SJCRH30 (cell line): Measurements from ENCODE around the gene SPDYE2. TPM values are rescaled to one million over a fixed set of nuclear protein-coding genes. Genes with fewer than 3 reads are reported as not detected.
"Not testable (repeated sequence)": the region's sequence is repeated elsewhere in the genome, so short reads cannot be mapped to it uniquely, and the experiment has no call there.

Experiments used
- DNase-seq, 2 experiments: peaks; one replicate each; pipeline ENCODE4 v3.0.0-alpha.2; 2015 to 2020
- H3K27ac ChIP-seq: fragments of 250-450 bp; sonication (Bioruptor Pico); 2 replicates; pipeline ENCODE4 v1.5.1; 2020; ENCODE audit warnings: mild to moderate bottlenecking, moderate library complexity
- H3K27me3 ChIP-seq: fragments of 250-450 bp; sonication (Bioruptor Pico); 2 replicates; pipeline ENCODE4 v1.5.1; 2020; ENCODE audit warnings: mild to moderate bottlenecking, moderate library complexity
- H3K36me3 ChIP-seq: fragments of 250-450 bp; sonication (Bioruptor Pico); 2 replicates; pipeline ENCODE4 v1.5.1; 2020; ENCODE audit warnings: mild to moderate bottlenecking, moderate library complexity
- H3K4me1 ChIP-seq: fragments of 250-450 bp; sonication (Bioruptor Pico); 2 replicates; pipeline ENCODE4 v1.5.1; 2020; ENCODE audit warnings: mild to moderate bottlenecking, moderate library complexity
- H3K4me3 ChIP-seq: fragments of 250-450 bp; sonication (Bioruptor Pico); 2 replicates; pipeline ENCODE4 v1.5.1; 2020; ENCODE audit warnings: mild to moderate bottlenecking, moderate library complexity
- H3K9me3 ChIP-seq: fragments of 250-450 bp; sonication (Bioruptor Pico); replicated peaks from 2 replicates; pipeline ENCODE4 v1.5.1; 2020; ENCODE audit warnings: mild to moderate bottlenecking, moderate library complexity
- total RNA-seq: library from RNA; depleted of rRNA; stranded (reverse); fragments of >200 nt; shearing (Covaris generic); gene quantifications from 2 replicates; pipeline ENCODE4 v1.2.3, GENCODE V29; 2014; rRNA removed

SPDYE2 gene, protein sequence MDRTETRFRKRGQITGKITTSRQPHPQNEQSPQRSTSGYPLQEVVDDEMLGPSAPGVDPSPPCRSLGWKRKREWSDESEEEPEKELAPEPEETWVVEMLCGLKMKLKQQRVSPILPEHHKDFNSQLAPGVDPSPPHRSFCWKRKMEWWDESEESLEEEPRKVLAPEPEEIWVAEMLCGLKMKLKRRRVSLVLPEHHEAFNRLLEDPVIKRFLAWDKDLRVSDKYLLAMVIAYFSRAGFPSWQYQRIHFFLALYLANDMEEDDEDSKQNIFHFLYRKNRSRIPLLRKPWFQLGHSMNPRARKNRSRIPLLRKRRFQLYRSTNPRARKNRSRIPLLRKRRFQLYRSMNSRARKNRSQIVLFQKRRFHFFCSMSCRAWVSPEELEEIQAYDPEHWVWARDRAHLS
- total RNA-seq = 0.10 TPM in 1 of 2 replicates, not detected in the other

DNA sequence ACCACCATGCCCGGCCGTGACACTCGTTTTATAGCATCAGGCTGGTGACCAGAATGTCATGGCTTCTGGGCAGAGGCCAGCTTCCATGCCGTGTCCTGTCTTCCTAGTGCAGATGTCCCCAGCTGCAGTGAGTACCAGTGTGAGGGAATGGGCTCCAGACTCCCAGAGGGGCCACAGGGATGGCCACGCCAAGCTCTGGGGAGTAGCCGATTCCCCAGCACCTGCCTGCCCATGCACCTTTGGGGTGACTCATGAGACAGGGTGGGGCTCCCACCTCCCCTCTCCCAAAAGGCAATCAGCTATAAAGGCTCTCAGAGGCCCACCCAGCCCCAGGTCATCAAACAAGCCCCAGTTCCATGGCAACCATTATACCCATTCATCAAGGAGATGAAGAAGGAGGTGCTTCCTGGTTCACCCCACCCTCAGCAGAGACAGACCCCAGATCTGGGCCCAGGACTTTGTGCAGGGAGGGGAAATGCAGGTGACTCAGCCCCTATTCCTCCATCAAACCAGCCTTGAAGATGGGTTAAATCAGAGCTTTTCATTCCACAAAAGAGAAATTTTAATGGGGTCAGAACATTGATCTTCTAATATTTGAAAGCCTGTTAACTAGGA lies at the start of gene SPDYE2:
Gene SPDYE2 (plus strand): TSS at position 419 of the 615 bp plus-strand sequence. CDS start 2,030 bp downstream, outside the sequence.
- H3K36me3 ChIP-seq, H3K27ac ChIP-seq, H3K27me3 ChIP-seq, H3K9me3 ChIP-seq, H3K4me1 ChIP-seq, H3K4me3 ChIP-seq, DNase-seq: not testable (repeated sequence)

DNA sequence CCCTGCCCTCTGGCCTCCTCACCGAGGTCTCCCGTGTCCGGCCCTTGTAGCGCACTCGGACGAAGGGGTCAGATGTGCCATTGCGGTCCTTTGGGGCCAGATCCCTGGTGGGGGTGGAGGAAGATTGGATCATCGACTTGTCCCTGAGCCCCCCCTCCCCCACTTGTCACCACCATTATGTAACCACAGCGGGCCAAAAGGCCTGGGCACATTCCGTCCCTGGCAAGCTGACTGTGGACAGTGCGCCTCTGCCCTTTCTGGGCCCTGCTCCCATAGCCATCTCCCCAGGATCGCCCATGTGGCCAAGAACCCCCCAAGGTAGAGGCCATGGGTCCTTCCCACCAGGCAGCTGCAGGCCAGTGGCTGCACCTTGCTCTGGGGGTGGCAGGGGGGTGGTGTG lies 47.9 kb upstream of the SPDYE2 start:
- not testable (repeated sequence) for H3K27ac ChIP-seq, DNase-seq, H3K36me3 ChIP-seq, H3K9me3 ChIP-seq, H3K4me3 ChIP-seq, H3K4me1 ChIP-seq, H3K27me3 ChIP-seq

DNA sequence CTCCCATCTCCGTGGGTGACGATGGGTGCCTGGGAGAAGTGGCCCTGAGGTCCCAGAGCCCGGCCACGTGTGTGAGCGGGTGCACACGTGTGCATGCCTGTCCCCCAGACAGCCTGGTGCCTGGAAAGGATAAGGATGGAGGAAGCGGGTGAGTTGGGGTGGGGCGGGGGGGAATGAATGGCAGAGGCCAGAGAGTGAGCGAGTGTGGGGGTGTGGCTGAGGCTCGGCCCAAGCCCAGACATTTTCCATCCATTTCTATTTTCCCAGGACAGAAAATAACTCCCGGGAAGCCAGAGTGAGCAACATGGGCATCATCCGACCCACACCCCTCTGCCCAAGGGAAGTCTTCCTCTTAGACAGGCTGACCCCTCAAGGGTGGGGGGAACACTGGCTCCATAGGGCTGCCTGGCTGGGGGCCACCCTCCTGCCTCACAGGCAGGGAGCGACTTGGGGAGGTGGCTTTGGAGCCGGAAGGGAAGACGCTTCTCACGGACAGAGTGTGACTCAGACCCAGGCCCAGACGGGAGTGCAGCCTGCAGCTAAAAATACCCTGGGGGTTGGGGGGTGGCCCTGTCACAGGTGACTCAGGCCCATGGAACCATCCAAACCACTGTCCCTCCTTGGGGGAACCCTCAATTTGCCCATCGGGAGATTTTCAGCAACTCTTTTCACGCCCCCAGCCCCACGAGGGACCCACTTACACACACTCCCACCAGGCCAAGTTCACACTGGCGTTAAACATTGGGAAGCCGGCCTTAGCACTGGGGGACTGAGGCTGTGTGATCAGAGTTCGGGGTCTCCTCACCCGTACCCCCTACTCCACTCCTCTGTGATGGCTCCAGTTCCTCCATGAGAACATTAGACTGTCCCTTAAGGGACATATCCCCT lies 45.5 kb upstream of the SPDYE2 start:
- DNase-seq = peak in 1 of 2 experiments; percentile 3
- H3K27me3 ChIP-seq, H3K36me3 ChIP-seq, H3K27ac ChIP-seq, H3K9me3 ChIP-seq, H3K4me1 ChIP-seq, H3K4me3 ChIP-seq: not testable (repeated sequence)

DNA sequence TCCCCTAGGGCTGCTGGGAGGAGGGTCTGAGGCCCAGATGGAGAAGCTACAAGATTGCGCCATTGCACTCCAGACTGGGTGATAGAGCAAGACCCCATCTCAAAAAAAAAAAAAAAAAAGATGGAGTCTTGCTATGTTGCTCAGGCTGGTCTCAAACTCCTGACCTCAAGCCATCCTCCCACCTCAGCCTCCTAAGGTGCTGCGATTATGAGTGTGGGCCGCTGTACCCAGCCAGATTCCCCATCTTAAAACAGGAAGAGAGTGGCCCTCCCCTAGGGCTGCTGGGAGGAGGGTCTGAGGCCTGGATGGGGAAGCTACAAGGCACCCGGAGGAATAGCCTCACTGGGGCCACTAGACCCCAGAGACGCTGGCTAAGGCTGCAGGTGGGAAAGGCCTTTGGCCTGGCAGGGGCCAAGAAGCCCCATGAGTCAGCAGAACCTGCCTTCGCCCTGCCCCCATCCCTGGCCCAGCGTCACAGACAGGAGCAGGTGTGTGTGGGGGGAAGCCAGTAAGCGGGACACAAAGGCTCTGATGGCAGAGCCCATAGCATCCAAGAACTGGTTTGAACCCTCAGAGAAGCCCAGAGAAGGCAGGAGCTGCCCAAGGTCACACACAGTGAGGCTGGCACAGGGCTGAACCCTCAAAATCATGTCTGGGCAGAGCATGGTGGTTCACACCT lies 43.5 kb upstream of the SPDYE2 start:
- H3K36me3 ChIP-seq, H3K27ac ChIP-seq, H3K9me3 ChIP-seq, H3K27me3 ChIP-seq, H3K4me1 ChIP-seq, H3K4me3 ChIP-seq: not testable (repeated sequence)
- DNase-seq = peak in 1 of 2 experiments; percentile 26

DNA sequence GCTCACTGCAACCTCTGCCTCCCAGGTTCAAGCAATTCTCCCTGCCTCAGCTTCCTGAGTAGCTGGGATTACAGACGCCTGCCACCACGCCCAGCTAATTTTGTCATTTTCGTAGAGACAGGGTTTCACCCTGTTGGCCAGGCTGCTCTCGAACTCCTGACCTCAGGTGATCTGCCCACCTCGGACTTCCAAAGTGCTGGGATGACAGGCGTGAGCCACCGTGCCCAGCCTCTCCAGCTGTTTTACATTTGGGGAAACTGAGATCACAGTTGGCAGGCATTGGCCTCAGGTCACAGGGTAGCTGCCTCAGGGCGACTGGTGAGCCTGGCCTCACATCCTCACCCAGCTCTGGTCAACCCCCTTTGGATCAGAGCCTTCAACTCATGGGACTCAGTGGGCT lies 40.5 kb upstream of the SPDYE2 start:
- H3K27ac ChIP-seq, DNase-seq, H3K4me3 ChIP-seq, H3K9me3 ChIP-seq, H3K27me3 ChIP-seq, H3K36me3 ChIP-seq, H3K4me1 ChIP-seq: not testable (repeated sequence)

DNA sequence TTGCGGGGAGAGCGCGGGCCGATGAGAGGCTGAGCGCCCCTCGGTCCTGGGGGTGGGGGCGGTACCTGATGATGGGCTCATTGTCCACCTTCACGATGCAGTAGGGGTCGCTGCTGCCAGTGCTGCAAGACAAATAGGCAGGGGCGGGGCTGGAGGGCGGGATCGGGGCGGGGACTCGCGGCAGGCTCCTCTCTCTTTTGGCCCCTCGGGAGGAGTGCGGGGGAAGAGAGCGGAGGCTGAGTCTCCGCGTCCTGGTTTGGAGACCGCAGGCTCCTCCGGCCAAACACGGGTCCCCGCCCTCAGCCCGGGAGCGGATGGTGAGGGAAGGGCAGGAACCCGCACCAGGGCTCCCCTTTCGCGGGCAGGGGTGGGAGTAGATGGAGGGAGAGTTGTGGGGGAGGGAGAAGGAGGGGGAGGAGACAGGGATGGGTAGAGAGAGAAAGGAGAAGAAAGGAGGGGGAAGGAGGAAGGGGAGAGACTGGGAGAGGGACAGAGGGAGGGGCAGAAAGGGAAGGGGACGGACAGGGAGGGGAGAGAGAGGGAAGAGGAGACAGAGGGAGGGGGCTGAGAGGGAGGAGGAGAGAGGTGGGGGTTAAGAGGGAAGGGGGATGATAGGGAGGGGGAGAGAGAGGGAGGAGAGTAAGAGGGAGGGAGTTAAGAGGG lies 39.0 kb upstream of the SPDYE2 start:
- DNase-seq, H3K4me1 ChIP-seq, H3K27me3 ChIP-seq, H3K36me3 ChIP-seq, H3K27ac ChIP-seq, H3K9me3 ChIP-seq, H3K4me3 ChIP-seq: not testable (repeated sequence)

DNA sequence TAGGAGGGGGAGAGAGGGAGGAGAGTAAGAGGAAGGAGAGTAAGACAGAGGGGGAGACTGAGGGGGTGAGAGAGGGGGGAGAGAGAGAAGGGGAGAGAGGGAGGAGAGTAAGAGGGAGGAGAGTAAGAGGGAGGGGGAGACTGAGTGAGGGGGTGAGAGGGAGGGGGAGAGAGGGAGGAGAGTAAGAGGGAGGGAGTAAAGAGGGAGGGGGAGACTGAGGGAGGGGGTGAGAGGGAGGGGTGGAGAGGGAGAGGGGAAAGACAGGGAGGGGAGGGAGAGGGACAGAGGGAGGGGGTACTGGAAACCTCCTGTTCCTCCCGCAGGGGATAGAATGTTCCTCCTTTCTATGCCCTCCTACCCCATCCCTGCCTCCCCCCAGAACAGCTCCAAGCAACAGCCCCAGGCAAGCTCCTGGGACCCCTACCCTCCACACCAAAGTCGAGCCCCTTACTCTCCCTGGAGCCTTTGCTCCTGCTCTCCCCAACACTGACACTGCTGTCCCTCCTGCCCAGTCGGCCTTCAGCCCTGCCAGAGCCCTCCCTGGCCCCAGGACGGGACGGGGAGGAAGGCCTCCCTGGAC lies 38.3 kb upstream of the SPDYE2 start:
- H3K4me3 ChIP-seq, H3K9me3 ChIP-seq, H3K27ac ChIP-seq, H3K4me1 ChIP-seq, H3K27me3 ChIP-seq, H3K36me3 ChIP-seq: not testable (repeated sequence)
- DNase-seq = peak; percentile 34 to 49

DNA sequence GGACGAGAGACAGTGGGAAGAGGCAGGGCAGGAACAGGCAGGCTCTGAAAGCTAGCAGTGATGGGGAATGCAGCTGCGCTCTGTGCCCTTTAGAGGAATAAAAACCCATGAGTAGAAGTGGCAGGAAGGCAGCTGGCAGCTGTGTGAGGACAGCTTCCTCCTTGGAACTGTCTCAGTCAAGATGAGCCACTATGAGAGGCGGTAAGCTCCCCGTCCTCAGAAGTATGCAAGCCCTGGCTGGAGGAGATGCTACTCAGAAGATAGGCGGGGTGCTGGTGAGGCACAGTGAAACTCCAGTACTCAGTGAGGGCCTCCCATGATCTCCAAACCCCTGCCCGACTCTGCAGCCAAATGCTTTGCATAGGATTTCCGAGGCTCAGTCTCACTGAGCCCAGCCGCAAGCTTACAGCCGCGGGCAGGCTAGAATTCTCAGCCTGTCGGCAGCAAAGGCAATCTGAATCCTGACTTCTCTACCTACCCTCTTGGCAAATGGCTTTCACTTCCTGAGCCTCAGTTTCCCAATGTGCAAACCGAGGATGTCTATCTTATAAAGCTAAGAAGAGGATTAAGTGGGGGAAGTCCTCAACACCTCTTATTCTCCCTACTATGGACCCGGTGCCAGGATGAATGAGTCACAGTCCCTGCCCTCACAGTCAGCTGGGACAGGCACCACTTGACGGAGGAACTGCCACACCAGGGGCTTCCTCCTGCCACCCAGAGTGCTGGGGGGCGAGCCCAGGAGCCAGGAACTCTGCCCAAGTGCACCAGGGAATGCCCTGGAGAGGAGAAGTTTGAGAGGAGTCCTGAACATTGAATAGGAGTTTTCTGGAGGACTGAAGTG lies 35.9 kb upstream of the SPDYE2 start:
- not testable (repeated sequence) for H3K27me3 ChIP-seq, H3K4me1 ChIP-seq, H3K27ac ChIP-seq, H3K9me3 ChIP-seq, H3K4me3 ChIP-seq, DNase-seq, H3K36me3 ChIP-seq

DNA sequence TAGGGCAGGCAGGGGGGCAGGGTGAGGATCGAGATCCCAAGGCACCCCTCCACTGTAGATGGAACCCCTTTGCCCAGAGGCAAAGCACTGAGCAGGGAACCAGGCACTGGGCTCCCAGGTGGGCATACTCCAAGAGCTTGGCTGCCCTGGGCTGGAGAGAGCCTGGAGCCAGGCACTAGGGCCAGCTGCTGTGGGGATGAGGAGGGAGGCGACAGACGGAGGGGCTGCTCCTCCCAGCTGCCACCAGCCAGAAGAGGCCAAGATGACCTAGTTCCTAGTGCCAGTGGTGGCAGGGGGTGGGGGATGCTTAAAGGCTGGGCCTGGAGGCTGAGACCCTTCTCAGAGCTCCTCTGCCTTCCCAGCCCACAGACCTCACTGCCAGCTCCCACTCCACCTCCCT lies 35.1 kb upstream of the SPDYE2 start:
- H3K9me3 ChIP-seq, DNase-seq, H3K27ac ChIP-seq, H3K4me1 ChIP-seq, H3K36me3 ChIP-seq, H3K4me3 ChIP-seq, H3K27me3 ChIP-seq: not testable (repeated sequence)

DNA sequence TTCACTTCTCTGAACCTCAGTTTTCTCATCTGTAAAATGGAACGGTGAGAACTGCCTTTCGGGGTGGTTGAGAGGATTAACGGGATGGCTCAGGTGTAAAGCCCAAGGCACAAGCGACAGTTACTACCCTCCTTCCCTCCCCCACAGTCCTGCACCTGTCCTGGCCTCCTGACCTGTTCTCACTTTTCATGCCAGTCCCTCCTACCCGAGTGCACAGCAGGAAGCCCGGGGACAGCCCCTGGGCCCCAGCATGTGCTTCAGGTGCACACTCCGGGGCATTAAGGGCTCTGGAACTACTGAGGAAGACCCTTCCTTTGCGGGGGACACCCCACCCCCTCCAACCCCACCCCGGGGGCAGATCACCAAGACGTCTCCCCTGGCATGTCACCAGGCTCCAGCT lies 34.1 kb upstream of the SPDYE2 start:
- not testable (repeated sequence) for H3K27ac ChIP-seq, H3K9me3 ChIP-seq, H3K27me3 ChIP-seq, DNase-seq, H3K36me3 ChIP-seq, H3K4me1 ChIP-seq, H3K4me3 ChIP-seq

DNA sequence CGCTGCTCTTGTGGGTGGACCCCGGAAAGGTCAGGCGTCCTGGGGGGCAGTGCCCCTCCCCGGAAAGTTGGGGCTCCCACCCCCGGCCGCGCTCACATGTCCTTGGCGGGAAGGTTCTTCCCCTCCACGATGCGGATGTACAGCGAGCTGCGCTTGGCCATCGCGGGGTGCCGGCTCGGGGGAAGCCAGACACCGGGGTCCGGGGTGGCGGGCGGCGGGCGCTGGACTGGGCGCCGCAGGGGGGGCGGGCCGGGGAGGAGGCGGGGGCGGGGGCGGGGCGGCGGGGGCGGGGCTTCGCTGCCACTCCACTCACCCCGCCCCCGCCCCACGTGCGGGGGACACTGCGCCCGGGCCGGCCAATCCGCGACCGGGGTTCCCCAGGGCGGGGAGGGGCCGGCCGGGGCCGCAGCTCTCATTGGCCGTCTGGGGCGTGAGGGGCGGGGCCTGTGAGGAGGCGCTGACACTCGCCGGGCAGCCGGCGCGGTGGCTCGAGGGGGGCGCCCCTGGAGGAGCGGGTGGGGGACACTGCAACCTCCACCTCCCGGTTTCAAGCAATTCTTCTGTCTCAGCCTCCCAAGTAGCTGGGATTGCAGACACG lies 33.4 kb upstream of the SPDYE2 start, which contains the start of gene RASA4B:
Gene RASA4B (minus strand): TSS at position 228 of the 598 bp plus-strand sequence. CDS start 67 bp downstream, at position 161.
- H3K4me1 ChIP-seq, H3K27ac ChIP-seq, H3K9me3 ChIP-seq, H3K36me3 ChIP-seq, H3K27me3 ChIP-seq, H3K4me3 ChIP-seq: not testable (repeated sequence)
- peak; percentile 11 to 42 for DNase-seq

DNA sequence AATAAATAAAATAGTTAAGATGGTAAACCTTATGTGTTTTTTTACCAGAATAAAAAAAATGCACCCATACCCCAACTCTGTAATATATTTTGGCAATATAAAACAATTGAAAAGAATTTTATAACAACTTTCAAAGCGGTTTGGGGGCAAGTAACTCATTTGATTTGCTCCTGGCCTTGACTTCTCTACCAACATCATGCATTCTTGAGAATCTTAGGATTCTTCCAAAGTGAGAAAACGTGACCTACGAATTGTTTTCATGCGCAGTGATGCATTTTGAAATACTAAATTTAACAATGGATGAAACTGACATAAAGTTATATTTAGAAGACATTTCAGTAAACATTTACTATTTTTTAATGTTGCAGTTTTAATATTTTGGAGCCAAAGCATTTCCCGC lies 30.2 kb upstream of the SPDYE2 start:
- not testable (repeated sequence) for H3K4me1 ChIP-seq, DNase-seq, H3K9me3 ChIP-seq, H3K36me3 ChIP-seq, H3K27me3 ChIP-seq, H3K4me3 ChIP-seq, H3K27ac ChIP-seq

DNA sequence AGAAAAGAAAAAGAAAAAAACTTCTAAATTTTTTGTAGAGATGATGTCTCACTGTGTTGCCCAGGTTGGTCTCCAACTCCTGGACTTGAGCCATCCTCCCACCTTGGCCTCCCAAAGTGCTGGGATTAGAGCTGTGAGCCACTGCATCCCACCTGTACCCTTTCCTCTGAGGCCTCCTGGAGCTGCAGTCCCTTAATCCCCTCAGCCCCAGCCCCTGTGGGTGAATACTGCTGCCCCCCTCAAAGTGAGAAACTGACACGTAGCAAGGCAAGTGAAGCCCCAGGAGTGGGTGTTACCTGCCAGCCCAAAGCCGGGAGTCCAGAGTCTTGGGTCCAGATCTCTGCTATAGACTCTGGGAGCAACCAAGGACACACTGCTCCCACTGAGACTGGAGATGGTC lies 26.2 kb upstream of the SPDYE2 start:
- not testable (repeated sequence) for DNase-seq, H3K36me3 ChIP-seq, H3K27me3 ChIP-seq, H3K4me1 ChIP-seq, H3K9me3 ChIP-seq, H3K4me3 ChIP-seq, H3K27ac ChIP-seq
